GM19193 (cell line): Measurements from ENCODE around the gene ZNF808.
A peak's percentile ranks its signal among the peaks of the same experiment; 100 is the strongest.

ENCODE experiments used
- POLR2A ChIP-seq: IDR thresholded peaks from 4 replicates; pipeline ENCODE4 v1.6.1; 2011; ENCODE audit not compliant: insufficient read depth, insufficient read length; ENCODE audit errors: extremely low read depth

ZNF808 gene

GRCh38 chr19:52527134-52527955 is at the start of gene ZNF808:
Gene ZNF808 (plus strand): TSS chr19:52527668. CDS start chr19:52543285, 15,617 bp downstream.
- peak; percentile 70 for TF ChIP-seq POLR2A

- no peak for TF ChIP-seq POLR2A
Measured at GRCh38 chr19:52492201-52492993, 35.1 kb upstream of the ZNF808 start.

- no peak for TF ChIP-seq POLR2A
Measured at GRCh38 chr19:52492994-52493470, 34.4 kb upstream of the ZNF808 start.

- TF ChIP-seq POLR2A, result no peak
Measured at GRCh38 chr19:52494518-52494917, 33.0 kb upstream of the ZNF808 start.

GRCh38 chr19:52498571-52498970 is 28.9 kb upstream of the ZNF808 start:
- TF ChIP-seq POLR2A, result no peak

- TF ChIP-seq POLR2A, result no peak
Measured at GRCh38 chr19:52507266-52507665, 20.2 kb upstream of the ZNF808 start.

GRCh38 chr19:52516191-52516590 is 11.3 kb upstream of the ZNF808 start:
- no peak for TF ChIP-seq POLR2A

GRCh38 chr19:52518646-52519045 is 8.8 kb upstream of the ZNF808 start:
- no peak for TF ChIP-seq POLR2A

GRCh38 chr19:52520013-52520412 is 7.5 kb upstream of the ZNF808 start:
- TF ChIP-seq POLR2A, result no peak

GRCh38 chr19:52522551-52522950 is 4.9 kb upstream of the ZNF808 start:
- TF ChIP-seq POLR2A, result no peak

- no peak for TF ChIP-seq POLR2A
Measured at GRCh38 chr19:52524086-52524485, 3.4 kb upstream of the ZNF808 start.

GRCh38 chr19:52527956-52528351 is 486 bp downstream of the ZNF808 start:
- no peak for TF ChIP-seq POLR2A

GRCh38 chr19:52532480-52532879 is 5.0 kb downstream of the ZNF808 start:
- TF ChIP-seq POLR2A, result no peak

- TF ChIP-seq POLR2A, result no peak
Measured at GRCh38 chr19:52533901-52534300, 6.4 kb downstream of the ZNF808 start.

GRCh38 chr19:52535771-52536447 is 8.4 kb downstream of the ZNF808 start:
- peak; percentile 76 for TF ChIP-seq POLR2A
